Measurements from ENCODE around the gene USP31.
"Not testable (repeated sequence)": the region's sequence is repeated elsewhere in the genome, so short reads cannot be mapped to it uniquely, and the experiment has no call there.

Gene USP31

DNA sequence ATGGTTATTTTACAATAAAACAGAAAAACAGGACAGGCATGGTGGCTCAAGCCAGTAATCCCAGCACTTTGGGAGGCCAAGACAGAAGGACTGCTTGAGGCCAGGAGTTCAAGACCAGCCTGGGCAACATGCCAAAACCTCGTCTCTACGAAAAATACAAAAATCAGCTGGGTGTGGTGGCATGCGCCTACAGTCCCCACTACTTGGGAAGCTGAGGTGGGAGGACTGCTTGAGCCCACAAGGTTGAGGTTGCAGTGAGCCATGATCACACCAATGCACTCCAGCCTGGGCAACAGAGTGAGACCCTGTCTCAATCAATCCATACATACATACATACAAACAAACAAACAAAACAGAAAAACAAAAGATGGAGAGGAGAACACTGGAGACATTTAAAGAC is 45.6 kb downstream of the USP31 start:
- DNase-seq (ENCODE audit: low read depth), result no peak
- H3K4me3 ChIP-seq (ENCODE audit: low read length), result no peak overlapping the region

DNA sequence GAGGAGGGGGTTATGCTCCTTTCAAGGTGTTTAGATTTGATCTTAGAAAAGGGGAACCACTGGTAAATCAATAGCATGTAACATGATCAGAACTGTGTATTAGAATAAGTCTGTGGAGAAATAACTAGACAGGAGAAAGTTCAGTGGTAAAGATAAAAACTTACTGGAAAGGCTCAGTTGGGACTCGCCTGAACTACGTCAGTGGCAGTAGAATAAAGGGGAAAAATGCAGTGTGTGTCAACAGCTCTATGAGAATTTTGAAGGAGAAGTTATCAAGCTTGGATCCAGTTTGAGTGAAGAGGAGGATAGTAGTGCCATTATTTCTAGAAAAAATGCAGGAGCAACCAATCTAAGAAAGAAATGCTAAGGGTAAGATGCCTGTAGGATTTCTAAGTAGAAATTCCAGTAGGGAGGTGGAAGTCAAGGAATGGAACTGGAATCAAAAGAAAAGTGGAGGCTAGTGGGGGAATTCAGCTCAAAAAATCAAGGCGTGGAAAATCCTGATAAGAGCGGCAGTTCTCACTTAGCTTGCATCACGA is 48.2 kb downstream of the USP31 start:
- TF ChIP-seq, protein P1, sequence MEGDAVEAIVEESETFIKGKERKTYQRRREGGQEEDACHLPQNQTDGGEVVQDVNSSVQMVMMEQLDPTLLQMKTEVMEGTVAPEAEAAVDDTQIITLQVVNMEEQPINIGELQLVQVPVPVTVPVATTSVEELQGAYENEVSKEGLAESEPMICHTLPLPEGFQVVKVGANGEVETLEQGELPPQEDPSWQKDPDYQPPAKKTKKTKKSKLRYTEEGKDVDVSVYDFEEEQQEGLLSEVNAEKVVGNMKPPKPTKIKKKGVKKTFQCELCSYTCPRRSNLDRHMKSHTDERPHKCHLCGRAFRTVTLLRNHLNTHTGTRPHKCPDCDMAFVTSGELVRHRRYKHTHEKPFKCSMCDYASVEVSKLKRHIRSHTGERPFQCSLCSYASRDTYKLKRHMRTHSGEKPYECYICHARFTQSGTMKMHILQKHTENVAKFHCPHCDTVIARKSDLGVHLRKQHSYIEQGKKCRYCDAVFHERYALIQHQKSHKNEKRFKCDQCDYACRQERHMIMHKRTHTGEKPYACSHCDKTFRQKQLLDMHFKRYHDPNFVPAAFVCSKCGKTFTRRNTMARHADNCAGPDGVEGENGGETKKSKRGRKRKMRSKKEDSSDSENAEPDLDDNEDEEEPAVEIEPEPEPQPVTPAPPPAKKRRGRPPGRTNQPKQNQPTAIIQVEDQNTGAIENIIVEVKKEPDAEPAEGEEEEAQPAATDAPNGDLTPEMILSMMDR (conservative IDR thresholded peaks at IDR 0.05; ENCODE audit: low read depth, low read length), result no peak
- no peak for DNase-seq (ENCODE audit: low read depth)

More for the DNA sequence above, 45.6 kb downstream of the USP31 start:
- TF ChIP-seq, protein P1 (conservative IDR thresholded peaks at IDR 0.05; ENCODE audit: low read depth, low read length), result no peak

DNA sequence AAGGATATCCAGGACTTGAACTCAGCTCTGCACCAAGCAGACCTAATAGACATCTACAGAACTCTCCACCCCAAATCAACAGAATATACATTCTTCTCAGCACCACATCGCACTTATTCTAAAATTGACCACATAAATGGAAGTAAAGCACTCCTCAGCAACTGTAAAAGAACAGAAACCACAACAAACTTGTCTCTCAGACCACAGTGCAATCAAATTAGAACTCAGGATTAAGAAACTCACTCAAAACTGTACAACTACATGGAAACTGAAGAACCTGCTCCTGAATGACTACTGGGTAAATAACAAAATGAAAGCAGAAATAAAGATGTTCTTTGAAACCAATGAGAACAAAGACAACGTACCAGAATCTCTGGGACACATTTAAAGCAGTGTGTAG is 52.8 kb downstream of the USP31 start:
- H3K4me3 ChIP-seq (ENCODE audit: low read length); DNase-seq (ENCODE audit: low read depth): not testable (repeated sequence)

More for the DNA sequence above, 48.2 kb downstream of the USP31 start:
- H3K4me3 ChIP-seq (ENCODE audit: low read length), result no peak overlapping the region

DNA sequence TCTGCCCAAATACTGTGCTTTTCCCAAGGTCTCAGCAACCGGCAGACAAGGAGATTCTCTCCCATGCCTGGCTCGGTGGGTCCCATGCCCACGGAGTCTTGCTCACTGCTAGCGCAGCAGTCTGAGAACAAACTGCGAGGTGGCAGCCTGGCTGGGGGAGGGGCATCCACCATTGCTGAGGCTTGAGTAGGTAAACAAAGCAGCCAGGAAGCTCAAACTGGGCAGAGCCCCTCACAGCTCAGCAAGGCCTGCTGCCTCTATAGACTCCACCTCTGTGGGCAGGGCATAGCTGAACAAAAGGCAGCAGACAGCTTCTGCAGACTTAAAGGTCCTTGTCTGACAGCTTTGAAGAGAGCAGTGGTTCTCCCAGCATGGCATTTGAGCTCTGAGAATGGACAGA is 55.1 kb downstream of the USP31 start:
- not testable (repeated sequence) for DNase-seq (ENCODE audit: low read depth); H3K4me3 ChIP-seq (ENCODE audit: low read length)

DNA sequence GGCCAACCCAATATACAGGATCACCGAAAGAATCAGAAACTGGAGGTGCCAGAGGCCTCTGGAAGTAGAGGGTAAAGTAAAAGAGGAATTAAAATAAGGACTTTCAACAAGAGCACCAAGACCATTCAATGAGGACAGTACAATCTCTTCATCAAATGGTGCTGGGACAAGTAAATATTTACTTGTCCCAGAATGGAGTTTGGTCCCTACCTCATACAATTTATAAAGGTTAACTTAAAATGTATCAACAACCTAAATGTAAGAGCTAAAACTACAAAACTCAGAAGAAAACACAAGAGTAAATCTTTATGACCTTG is 56.5 kb downstream of the USP31 start:
- DNase-seq (ENCODE audit: low read depth), result no peak
- TF ChIP-seq, protein P1 (conservative IDR thresholded peaks at IDR 0.05; ENCODE audit: low read depth, low read length), result no peak
- H3K4me3 ChIP-seq (ENCODE audit: low read length), result no peak overlapping the region

DNA sequence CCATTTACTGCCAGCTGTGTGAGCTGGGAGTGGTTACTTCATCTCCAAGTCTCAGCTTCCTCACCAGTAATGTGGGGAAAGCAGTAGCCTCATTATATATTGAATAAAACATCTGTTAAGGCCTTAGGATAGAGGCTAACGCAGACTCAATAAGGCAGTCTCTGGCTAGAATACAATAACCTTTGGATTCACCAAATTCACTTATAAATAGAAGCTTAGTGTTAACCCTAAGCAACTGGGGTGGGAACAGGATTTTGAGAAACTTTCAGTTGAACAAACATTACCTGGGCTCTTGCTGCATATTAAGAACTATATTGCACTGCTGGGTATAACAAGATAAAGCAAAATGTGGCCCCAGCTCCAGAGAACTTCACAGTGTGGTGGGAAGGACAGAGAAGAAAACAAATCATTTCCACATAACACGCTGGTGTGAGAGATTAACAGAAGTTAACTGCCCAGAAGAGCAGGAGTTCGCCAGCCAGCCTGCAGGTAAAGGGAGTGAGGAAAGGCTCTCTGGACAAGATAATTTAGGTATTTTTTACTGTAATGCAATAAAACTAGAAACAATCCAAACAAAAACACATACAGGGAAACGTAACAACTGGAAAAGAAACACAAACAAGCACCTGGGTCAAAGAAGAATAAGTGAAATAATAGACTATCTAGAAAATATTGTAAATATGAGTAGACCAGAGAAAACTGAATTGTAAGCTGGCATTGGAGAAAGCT is 57.0 kb downstream of the USP31 start:
- TF ChIP-seq, protein P1 (conservative IDR thresholded peaks at IDR 0.05; ENCODE audit: low read depth, low read length), result no peak
- no peak overlapping the region for H3K4me3 ChIP-seq (ENCODE audit: low read length)
- DNase-seq (ENCODE audit: low read depth), result no peak

DNA sequence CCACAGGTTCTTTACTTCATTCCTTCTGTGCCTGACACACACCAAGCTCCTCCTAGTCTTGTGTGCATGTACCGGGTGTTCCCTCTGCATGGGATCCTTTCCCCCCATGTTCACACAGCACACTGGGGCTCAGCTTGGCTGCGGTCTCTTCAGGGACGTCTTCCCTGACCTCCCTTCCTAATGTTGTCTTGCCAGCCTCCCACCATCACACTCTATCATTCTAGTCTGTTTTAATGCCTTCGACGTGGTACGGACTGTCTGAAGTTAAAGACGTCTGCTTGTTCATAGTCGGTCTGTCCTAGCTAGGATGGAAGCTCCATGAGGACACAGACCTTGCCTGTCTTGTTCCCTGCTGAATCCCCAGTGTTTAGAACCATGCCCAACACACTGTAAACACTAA is 60.1 kb downstream of the USP31 start:
- TF ChIP-seq, protein P1 (conservative IDR thresholded peaks at IDR 0.05; ENCODE audit: low read depth, low read length), result no peak
- no peak overlapping the region for H3K4me3 ChIP-seq (ENCODE audit: low read length)
- no peak for DNase-seq (ENCODE audit: low read depth)

DNA sequence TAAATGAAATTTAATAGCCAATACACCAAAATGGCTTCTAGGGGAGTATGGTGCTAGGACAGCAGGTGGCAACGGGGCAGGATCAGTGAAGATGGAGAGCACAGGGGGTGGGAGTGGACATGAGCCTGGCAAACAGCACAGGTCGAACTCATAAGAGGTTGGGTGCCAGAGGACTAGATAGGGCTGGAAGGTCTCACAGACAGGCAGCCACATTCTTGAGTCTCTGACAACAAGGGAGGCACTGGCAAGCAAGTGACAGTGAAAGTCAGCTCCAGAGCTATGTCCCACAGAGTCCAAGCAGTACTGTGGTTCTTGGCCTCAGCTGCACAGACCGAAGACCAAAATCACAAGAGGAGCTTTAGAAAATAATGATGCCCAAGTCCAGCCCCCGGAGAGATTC is 61.2 kb downstream of the USP31 start:
- TF ChIP-seq, protein P1 (conservative IDR thresholded peaks at IDR 0.05; ENCODE audit: low read depth, low read length), result no peak
- no peak overlapping the region for H3K4me3 ChIP-seq (ENCODE audit: low read length)
- DNase-seq (ENCODE audit: low read depth), result no peak
